GM21526 (cell line): ENCODE measurements around the gene PLXNA1.
A peak's percentile ranks its signal among the peaks of the same experiment; 100 is the strongest.

Experiments used
- ATAC-seq: cut with Tn5 transposase; IDR thresholded peaks from one replicate; pipeline ENCODE4 v1.9.1; 2021; ENCODE audit warnings: moderate library complexity; ENCODE audit not compliant: unreplicated experiment, low FRiP score

The PLXNA1 gene

GRCh38 chr3:126952261-126952982 is 30.5 kb upstream of the PLXNA1 start:
- ATAC-seq: no peak

GRCh38 chr3:126952983-126953660 is 29.8 kb upstream of the PLXNA1 start:
- ATAC-seq: no peak

- ATAC-seq: peak; percentile 41
Observed at GRCh38 chr3:126954141-126954842, 28.6 kb upstream of the PLXNA1 start.

- peak; percentile 84 for ATAC-seq
Observed at GRCh38 chr3:126955004-126955790, 27.7 kb upstream of the PLXNA1 start.

GRCh38 chr3:126956361-126956760 is 26.6 kb upstream of the PLXNA1 start:
- no peak for ATAC-seq

GRCh38 chr3:126956866-126957650 is 25.9 kb upstream of the PLXNA1 start:
- ATAC-seq: no peak

- ATAC-seq: no peak
Observed at GRCh38 chr3:126957776-126958637, 24.9 kb upstream of the PLXNA1 start.

GRCh38 chr3:126958638-126959085 is 24.3 kb upstream of the PLXNA1 start:
- no peak for ATAC-seq

- ATAC-seq: no peak
Observed at GRCh38 chr3:126959136-126959920, 23.6 kb upstream of the PLXNA1 start.

GRCh38 chr3:126959921-126960603 is 22.9 kb upstream of the PLXNA1 start:
- ATAC-seq: no peak

- no peak for ATAC-seq
Observed at GRCh38 chr3:126960604-126960995, 22.3 kb upstream of the PLXNA1 start.

GRCh38 chr3:126961191-126961790 is 21.6 kb upstream of the PLXNA1 start:
- ATAC-seq: no peak

- no peak for ATAC-seq
Observed at GRCh38 chr3:126961791-126962461, 21.0 kb upstream of the PLXNA1 start.

GRCh38 chr3:126962756-126963155 is 20.2 kb upstream of the PLXNA1 start:
- ATAC-seq: no peak

GRCh38 chr3:126963261-126964190 is 19.4 kb upstream of the PLXNA1 start:
- ATAC-seq: no peak

GRCh38 chr3:126964261-126964660 is 18.7 kb upstream of the PLXNA1 start:
- no peak for ATAC-seq
